ENCODE data around the gene ARHGEF19. TPM values are rescaled to one million over a fixed set of nuclear protein-coding genes. Genes with fewer than 3 reads are reported as not detected.
"Not testable (repeated sequence)": the region's sequence is repeated elsewhere in the genome, so short reads cannot be mapped to it uniquely, and the experiment has no call there.

ARHGEF19 gene
- total and polyA plus RNA-seq, 2 donors = 6.9 to 15.2 TPM

GRCh38 chr1:16199157-16199501 lies 13.3 kb downstream of the ARHGEF19 start:
- Histone ChIP-seq H3K36me3 (ENCODE audit: insufficient read depth) (no peaks in the 10 kb centered on the region), H3K4me1 (ENCODE audit: insufficient read depth) (no peaks in the 10 kb centered on the region), H3K27ac (ENCODE audit: low read depth) (no peak overlapping the region), H3K4me3 (ENCODE audit: low read depth, low read length) (no peak overlapping the region)
- WGBS = 87% methylated on average over 1 of the region's 1 CpG
- DNase-seq (ENCODE audit: extremely low spot score) = no peak

GRCh38 chr1:16198444-16199156 lies 13.9 kb downstream of the ARHGEF19 start:
- no peak for DNase-seq (ENCODE audit: extremely low spot score)
- no peaks in the 10 kb centered on the region for H3K36me3 ChIP-seq (ENCODE audit: insufficient read depth)
- H3K27ac ChIP-seq (ENCODE audit: low read depth) = no peak overlapping the region
- H3K4me3 ChIP-seq (ENCODE audit: low read depth, low read length) = no peak overlapping the region
- 94% methylated on average over 8 of the region's 8 CpGs for WGBS
- H3K4me1 ChIP-seq (ENCODE audit: insufficient read depth) = no peaks in the 10 kb centered on the region

GRCh38 chr1:16196874-16197273 lies 15.6 kb downstream of the ARHGEF19 start:
- no peak for DNase-seq (ENCODE audit: extremely low spot score)
- 68% methylated on average over 3 of the region's 3 CpGs for WGBS
- H3K4me1 ChIP-seq (ENCODE audit: insufficient read depth) = no peaks in the 10 kb centered on the region
- no peak overlapping the region for H3K4me3 ChIP-seq (ENCODE audit: low read depth, low read length)
- H3K36me3 ChIP-seq (ENCODE audit: insufficient read depth) = no peaks in the 10 kb centered on the region
- no peak overlapping the region for H3K27ac ChIP-seq (ENCODE audit: low read depth)

GRCh38 chr1:16196139-16196538 lies 16.3 kb downstream of the ARHGEF19 start:
- not testable (repeated sequence) for H3K4me1 ChIP-seq (ENCODE audit: insufficient read depth); H3K4me3 ChIP-seq (ENCODE audit: low read depth, low read length); H3K36me3 ChIP-seq (ENCODE audit: insufficient read depth); H3K27ac ChIP-seq (ENCODE audit: low read depth); DNase-seq (ENCODE audit: extremely low spot score)
- WGBS = 97% methylated on average over 4 of the region's 4 CpGs

- H3K4me1 ChIP-seq (ENCODE audit: insufficient read depth) = no peaks in the 10 kb centered on the region
- no peak overlapping the region for H3K4me3 ChIP-seq (ENCODE audit: low read depth, low read length)
- no peak overlapping the region for H3K27ac ChIP-seq (ENCODE audit: low read depth)
- DNase-seq (ENCODE audit: extremely low spot score) = no peak
- no peaks in the 10 kb centered on the region for H3K36me3 ChIP-seq (ENCODE audit: insufficient read depth)
- WGBS = 90% methylated on average over 7 of the region's 7 CpGs
Measured at GRCh38 chr1:16195518-16195905, 16.9 kb downstream of the ARHGEF19 start.

- H3K27ac ChIP-seq (ENCODE audit: low read depth) = no peak overlapping the region
- H3K36me3 ChIP-seq (ENCODE audit: insufficient read depth) = no peaks in the 10 kb centered on the region
- WGBS = 86% methylated on average over 6 of the region's 6 CpGs
- DNase-seq (ENCODE audit: extremely low spot score) = no peak
- H3K4me3 ChIP-seq (ENCODE audit: low read depth, low read length) = no peak overlapping the region
- no peaks in the 10 kb centered on the region for H3K4me1 ChIP-seq (ENCODE audit: insufficient read depth)
Measured at GRCh38 chr1:16191916-16192546, 20.4 kb downstream of the ARHGEF19 start.

GRCh38 chr1:16191309-16191708 lies 21.1 kb downstream of the ARHGEF19 start:
- Histone ChIP-seq H3K4me1 (ENCODE audit: insufficient read depth) (no peaks in the 10 kb centered on the region), H3K4me3 (ENCODE audit: low read depth, low read length) (no peak overlapping the region), H3K27ac (ENCODE audit: low read depth) (no peak overlapping the region), H3K36me3 (ENCODE audit: insufficient read depth) (no peaks in the 10 kb centered on the region)
- DNase-seq (ENCODE audit: extremely low spot score) = no peak
- 70% methylated on average over 1 of the region's 1 CpG for WGBS

GRCh38 chr1:16189921-16190621 lies 22.4 kb downstream of the ARHGEF19 start:
- H3K27ac ChIP-seq (ENCODE audit: low read depth) = no peak overlapping the region
- no peaks in the 10 kb centered on the region for H3K36me3 ChIP-seq (ENCODE audit: insufficient read depth)
- no peaks in the 10 kb centered on the region for H3K4me1 ChIP-seq (ENCODE audit: insufficient read depth)
- H3K4me3 ChIP-seq (ENCODE audit: low read depth, low read length) = no peak overlapping the region
- WGBS = 50% methylated on average over 9 of the region's 9 CpGs
- DNase-seq (ENCODE audit: extremely low spot score) = no peak

GRCh38 chr1:16189003-16189402 lies 23.4 kb downstream of the ARHGEF19 start:
- no peaks in the 10 kb centered on the region for H3K36me3 ChIP-seq (ENCODE audit: insufficient read depth)
- no peak overlapping the region for H3K4me3 ChIP-seq (ENCODE audit: low read depth, low read length)
- DNase-seq (ENCODE audit: extremely low spot score) = no peak
- no peaks in the 10 kb centered on the region for H3K4me1 ChIP-seq (ENCODE audit: insufficient read depth)
- no peak overlapping the region for H3K27ac ChIP-seq (ENCODE audit: low read depth)
- 49% methylated on average over 6 of the region's 6 CpGs for WGBS

- 22% methylated on average over 15 of the region's 15 CpGs for WGBS
- Histone ChIP-seq H3K36me3 (ENCODE audit: insufficient read depth) (no peaks in the 10 kb centered on the region), H3K4me3 (ENCODE audit: low read depth, low read length) (no peak overlapping the region), H3K27ac (ENCODE audit: low read depth) (no peak overlapping the region), H3K4me1 (ENCODE audit: insufficient read depth) (no peaks in the 10 kb centered on the region)
- no peak for DNase-seq (ENCODE audit: extremely low spot score)
Measured at GRCh38 chr1:16187748-16188401, 24.6 kb downstream of the ARHGEF19 start.

- H3K27ac ChIP-seq (ENCODE audit: low read depth) = no peak overlapping the region
- 82% methylated on average over 9 of the region's 9 CpGs for WGBS
- H3K4me3 ChIP-seq (ENCODE audit: low read depth, low read length) = no peak overlapping the region
- no peaks in the 10 kb centered on the region for H3K36me3 ChIP-seq (ENCODE audit: insufficient read depth)
- DNase-seq (ENCODE audit: extremely low spot score) = no peak
- H3K4me1 ChIP-seq (ENCODE audit: insufficient read depth) = no peaks in the 10 kb centered on the region
Measured at GRCh38 chr1:16186655-16187235, 25.7 kb downstream of the ARHGEF19 start.

- Histone ChIP-seq H3K4me1 (ENCODE audit: insufficient read depth) (no peaks in the 10 kb centered on the region), H3K4me3 (ENCODE audit: low read depth, low read length) (no peak overlapping the region), H3K36me3 (ENCODE audit: insufficient read depth) (no peaks in the 10 kb centered on the region), H3K27ac (ENCODE audit: low read depth) (no peak overlapping the region)
- DNase-seq (ENCODE audit: extremely low spot score) = no peak
- 87% methylated on average over 10 of the region's 10 CpGs for WGBS
Measured at GRCh38 chr1:16184557-16185303, 27.7 kb downstream of the ARHGEF19 start.

Measured in urinary bladder (tissue), 4 donors.